ENCODE measurements around the gene FOXB1.

Gene FOXB1

GRCh38 chr15:60020736-60021135 lies 16.6 kb downstream of the FOXB1 start:
- DNase-seq (ENCODE audit: low read depth): no peak

- no peak for DNase-seq (ENCODE audit: low read depth)
These were observed 17.7 kb downstream of the FOXB1 start for GRCh38 chr15:60021589-60022378.

- DNase-seq (ENCODE audit: low read depth): no peak
These were observed 18.2 kb downstream of the FOXB1 start for GRCh38 chr15:60022379-60022741.

GRCh38 chr15:60026555-60026954 lies 22.4 kb downstream of the FOXB1 start:
- no peak for DNase-seq (ENCODE audit: low read depth)

GRCh38 chr15:60035344-60035743 lies 31.2 kb downstream of the FOXB1 start:
- no peak for DNase-seq (ENCODE audit: low read depth)

- no peak for DNase-seq (ENCODE audit: low read depth)
These were observed 35.2 kb downstream of the FOXB1 start for GRCh38 chr15:60039316-60039715.

GRCh38 chr15:60043744-60044435 lies 39.8 kb downstream of the FOXB1 start:
- no peak for DNase-seq (ENCODE audit: low read depth)

- DNase-seq (ENCODE audit: low read depth): no peak
These were observed 40.6 kb downstream of the FOXB1 start for GRCh38 chr15:60044636-60045270.

GRCh38 chr15:60047701-60048100 lies 43.6 kb downstream of the FOXB1 start:
- DNase-seq (ENCODE audit: low read depth): peak; percentile 26

GRCh38 chr15:60049948-60050347 lies 45.8 kb downstream of the FOXB1 start:
- DNase-seq (ENCODE audit: low read depth): no peak

- no peak for DNase-seq (ENCODE audit: low read depth)
These were observed 48.7 kb downstream of the FOXB1 start for GRCh38 chr15:60052796-60053195.

- DNase-seq (ENCODE audit: low read depth): no peak
These were observed 50.4 kb downstream of the FOXB1 start for GRCh38 chr15:60054472-60054871.
